Activated naive CD4-positive, alpha-beta T cell treated with anti-CD3 and anti-CD28 coated beads, Interleukin-2, amount 50 U/mL, for 72 hours (primary cell): ENCODE results near the gene UBE2M. TPM values are rescaled to one million over a fixed set of nuclear protein-coding genes. Genes with fewer than 3 reads are reported as not detected.

Experiments
- ATAC-seq, 2 donors: fragments of 150-1000 bp; cut with Tn5 transposase; 2 replicates each; pipeline ENCODE4 v1.10.0; 2021; ENCODE audit warnings: mild to moderate bottlenecking in 2 of 2, moderate library complexity in 2 of 2
- DNase-seq, 2 donors: peaks; one replicate each; pipeline ENCODE4 v3.0.0; 2021 to 2022; ENCODE audit warnings: low spot score in 2 of 2
- H3K27ac Mint-ChIP-seq, 2 donors: one replicate each; pipeline ENCODE4 v1.8.0; 2022; ENCODE audit warnings: mild to moderate bottlenecking in 2 of 2, mixed read lengths in 2 of 2
- H3K36me3 Mint-ChIP-seq, 2 donors: one replicate each; pipeline ENCODE4 v1.8.0; 2022; ENCODE audit warnings: mixed read lengths in 2 of 2
- H3K9me3 Mint-ChIP-seq, 2 donors: one replicate each; pipeline ENCODE4 v1.8.0; 2022; ENCODE audit warnings: mixed read lengths in 2 of 2
- total RNA-seq, 2 donors: library from RNA; stranded (reverse); gene quantifications; one replicate each; pipeline ENCODE4 v1.2.3, GENCODE V29; 2022

The UBE2M gene
- total RNA-seq, 2 donors from 2014 or later = 121 to 123 TPM

DNA sequence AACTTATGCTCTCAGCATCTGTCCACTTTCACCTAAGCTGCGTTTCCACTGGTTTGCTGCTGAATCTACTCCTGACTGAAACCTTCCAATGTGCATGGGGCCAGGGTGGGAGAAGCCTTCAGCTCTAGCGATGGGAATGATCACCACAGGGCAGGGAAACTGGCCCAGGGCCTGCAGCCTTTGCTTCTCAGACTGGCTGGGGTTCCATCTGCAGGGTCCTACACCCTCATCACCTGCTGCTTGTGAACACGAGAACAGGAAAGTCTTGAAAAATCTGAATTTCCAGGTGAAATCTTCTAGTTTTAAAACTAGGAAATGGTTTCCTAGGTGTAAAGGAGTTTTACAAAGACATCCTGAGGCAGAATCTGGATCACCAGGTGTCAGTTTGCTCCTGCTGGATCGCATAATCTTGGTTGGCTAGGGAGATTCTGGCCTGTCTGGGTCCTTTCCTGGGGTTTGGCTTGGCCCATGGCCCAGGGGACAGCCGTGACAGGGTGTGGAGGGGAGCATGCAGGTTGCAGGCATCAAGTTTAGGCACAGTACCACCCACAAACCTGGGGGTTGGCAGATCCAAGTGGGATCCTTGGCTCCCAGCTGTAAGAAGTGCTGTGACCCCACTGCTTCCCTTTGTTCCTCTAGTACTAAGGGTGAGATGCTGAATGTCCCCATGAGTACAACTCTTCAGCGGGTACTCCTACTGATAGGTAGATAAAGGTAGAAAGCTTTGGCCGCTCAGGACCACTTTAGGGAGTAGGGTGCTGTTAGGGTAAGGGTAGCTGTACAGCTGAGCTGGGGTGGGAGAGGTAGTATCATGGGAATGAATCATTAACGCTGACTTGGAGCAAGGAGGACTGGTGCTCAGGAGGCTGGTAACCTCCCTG lies 1.8 kb upstream of the UBE2M start:
- H3K9me3 Mint-ChIP-seq = no peaks in the 10 kb centered on the region
- peak overlapping the region; percentile 98 to 100 for H3K27ac Mint-ChIP-seq
- peaks cover 39 to 50% of the 10 kb centered on the region in 2 donors for H3K36me3 Mint-ChIP-seq
- ATAC-seq (no peak), DNase-seq (no peak)

DNA sequence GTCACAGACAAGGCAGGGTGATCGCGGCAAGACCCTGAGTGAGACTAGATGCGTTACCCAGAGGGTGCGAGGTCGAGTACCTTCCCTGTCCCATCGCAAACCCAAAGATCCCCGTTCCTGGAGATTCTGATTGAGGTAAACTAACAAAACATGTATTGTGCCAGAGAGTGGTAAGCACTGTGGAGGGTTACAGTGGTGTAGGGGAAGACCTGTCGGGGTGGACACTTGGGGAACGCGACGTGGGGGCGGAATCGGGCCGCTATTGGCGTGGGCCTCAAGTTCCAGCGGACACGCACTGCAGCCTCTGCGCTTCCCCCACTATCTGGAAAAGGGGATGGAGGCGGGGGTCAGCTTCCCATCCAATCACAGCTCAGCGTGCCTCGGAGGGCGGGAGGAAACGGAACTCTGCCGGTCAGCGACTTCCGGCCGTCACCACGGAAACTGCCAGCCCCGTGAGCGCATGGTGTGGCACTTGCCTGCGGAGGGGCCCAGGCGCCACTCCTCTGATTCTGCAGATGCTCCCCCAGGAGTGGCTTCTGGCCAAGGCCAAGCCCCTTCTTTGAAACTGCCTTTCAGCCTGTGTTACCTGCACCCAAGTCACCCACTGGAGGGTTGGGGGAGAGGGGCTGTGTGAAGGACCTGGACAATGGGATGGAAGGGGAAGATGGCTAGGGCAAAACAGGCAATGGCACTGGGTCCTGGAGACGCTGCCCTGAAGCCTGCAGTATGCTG lies 1.0 kb upstream of the UBE2M start:
- Mint-ChIP-seq H3K9me3 (no peaks in the 10 kb centered on the region), H3K27ac (peak overlapping the region; percentile 98 to 100), H3K36me3 (peaks cover 45 to 57% of the 10 kb centered on the region in 2 donors)
- ATAC-seq (peak; percentile 47 to 51), DNase-seq (peak; percentile 79 to 89)

DNA sequence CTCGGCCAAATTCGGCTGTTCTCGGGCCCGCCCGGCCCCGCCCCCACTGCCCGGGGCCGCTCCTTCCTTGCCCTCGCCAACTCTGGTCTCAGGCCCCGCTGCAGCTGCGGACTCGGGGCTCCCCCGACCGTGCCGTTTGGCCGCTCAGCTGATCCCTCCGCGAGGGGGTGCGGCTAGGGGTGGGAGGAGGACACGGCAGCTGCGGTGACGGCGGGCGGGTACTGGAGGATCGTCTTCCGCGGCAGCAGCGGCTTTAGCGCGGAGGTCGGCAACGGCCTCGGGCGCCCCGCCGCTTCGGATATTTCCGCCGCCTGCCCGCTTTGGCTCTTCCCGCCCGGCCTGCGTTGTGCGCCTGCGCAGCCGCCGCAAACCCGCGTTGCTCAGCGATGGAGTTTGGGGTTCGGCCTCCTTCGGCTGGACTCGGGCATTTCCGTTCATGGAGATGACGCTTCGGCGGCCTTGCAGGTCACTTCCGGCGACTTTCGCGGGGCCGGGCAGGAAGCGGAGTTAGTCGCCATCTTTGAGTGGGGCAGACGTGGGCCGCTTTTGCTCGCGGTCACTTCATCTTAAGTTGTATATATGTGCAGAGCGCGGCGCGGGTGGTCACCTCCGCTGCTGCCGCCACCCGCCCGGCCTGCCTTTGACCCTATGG lies 338 bp upstream of the UBE2M start:
- peaks cover 49 to 64% of the 10 kb centered on the region in 2 donors for H3K36me3 Mint-ChIP-seq
- peak overlapping the region; percentile 98 to 100 for H3K27ac Mint-ChIP-seq
- DNase-seq (peak; percentile 99 to 100), ATAC-seq (peak; percentile 64 to 67)
- H3K9me3 Mint-ChIP-seq = no peaks in the 10 kb centered on the region

DNA sequence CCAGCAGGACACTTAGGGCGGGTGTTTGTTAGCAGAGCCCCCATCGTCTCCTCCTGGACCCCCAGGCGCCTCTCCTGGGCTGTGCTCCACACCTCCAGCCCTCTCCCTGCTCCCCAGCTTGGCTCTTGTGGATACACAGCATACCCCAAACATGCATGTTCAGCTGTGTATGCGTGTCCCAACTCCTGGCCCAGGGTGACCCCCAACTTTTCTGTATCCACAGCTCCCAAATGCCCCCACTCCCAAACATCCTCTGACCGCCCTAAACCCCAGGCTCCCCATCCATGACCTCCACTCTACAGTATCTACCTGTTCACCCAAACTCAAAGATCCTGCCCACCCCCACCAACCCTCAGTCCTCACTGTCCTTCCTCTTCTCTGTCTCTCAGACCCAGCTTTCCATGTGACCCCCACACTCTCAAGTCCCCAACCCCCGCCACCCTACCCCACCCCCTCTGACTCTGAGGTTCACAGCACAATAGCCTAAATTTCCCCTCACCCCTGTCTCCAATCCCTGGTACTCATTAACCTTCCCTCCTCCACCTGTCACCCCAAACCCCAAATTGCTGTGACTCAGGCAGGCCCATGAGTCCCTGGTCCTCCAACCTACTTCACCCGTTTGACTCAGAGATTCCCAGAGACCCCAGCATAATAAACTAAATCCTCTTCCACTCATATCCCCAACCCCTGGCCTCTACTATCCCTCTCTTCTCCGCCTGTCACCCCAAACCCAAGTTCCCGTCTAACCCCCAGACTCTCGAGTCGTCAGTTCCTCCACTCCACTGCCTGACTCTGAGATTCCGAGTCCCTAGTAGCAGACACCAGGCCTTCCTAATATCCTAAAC lies 968 bp downstream of the UBE2M start:
- Mint-ChIP-seq H3K36me3 (peaks cover 52 to 68% of the 10 kb centered on the region in 2 donors), H3K9me3 (no peaks in the 10 kb centered on the region), H3K27ac (peak overlapping the region; percentile 98 to 99)
- ATAC-seq = no peak
- peak in 1 of 2 donors; percentile 57 for DNase-seq

DNA sequence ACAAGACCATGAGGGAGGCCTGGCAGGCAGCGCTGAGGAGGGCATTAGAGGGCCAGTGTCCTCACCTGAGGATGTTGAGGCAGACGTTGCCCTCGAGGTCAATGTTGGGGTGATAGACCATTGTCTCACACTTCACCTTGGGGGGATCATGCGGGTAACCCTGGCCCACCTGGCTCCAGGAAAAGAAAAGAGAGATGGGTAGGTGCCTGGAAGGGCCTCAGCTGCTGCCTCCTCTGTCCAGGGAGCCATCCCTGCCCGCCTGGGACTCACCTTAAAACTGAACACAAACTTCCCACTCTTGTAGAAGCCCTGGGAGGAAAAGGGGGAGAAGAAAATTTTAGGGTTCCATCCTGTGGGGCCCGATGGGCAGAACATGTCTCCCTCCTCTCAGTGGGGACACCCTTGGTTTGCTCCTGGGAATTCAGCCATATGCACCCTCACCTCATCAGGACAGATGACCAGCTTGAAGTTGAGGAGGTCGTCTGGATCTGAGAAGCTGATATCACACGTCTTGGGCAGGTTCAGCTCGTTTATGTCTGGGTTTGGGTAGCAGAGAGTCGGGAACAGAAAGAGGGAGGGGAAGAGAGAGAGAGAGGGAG lies 1.7 kb downstream of the UBE2M start:
- H3K27ac Mint-ChIP-seq = peak overlapping the region; percentile 98 to 99
- H3K36me3 Mint-ChIP-seq = peaks cover 57 to 61% of the 10 kb centered on the region in 2 donors
- ATAC-seq (no peak), DNase-seq (peak in 1 of 2 donors; percentile 54)
- no peaks in the 10 kb centered on the region for H3K9me3 Mint-ChIP-seq

DNA sequence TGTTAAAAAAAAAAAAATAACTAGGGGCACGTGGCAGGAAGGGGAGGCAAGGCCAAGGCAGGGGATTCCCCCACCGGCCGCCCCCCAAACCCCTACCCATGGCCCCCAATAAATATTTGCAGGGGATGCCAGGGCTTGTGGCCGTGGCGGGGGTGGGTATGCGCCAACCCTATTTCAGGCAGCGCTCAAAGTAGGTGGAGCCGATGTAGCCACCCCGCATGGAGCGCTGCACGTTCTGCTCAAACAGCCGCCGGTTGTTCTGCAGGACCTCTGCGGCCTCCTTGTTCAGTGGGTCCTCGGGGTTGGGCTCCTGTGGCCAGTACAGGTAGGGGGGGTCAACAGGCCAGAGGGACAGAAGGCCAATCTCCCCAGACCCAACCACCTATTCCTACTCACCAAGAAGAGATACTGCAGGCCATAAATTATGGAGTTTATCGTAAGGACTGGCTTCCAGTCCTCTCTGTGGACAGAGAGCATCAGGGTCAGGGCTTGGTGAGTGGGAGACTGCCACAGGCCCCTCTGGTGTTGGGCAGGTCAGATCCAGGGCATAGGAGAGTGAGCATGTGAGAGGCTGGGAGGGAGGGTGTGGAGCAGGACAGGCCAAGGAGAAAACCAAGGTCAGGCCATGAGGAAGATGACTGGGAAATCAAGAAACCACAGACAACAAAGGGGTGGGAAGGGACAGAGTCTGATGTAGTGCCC lies 2.3 kb downstream of the UBE2M start:
- H3K36me3 Mint-ChIP-seq = peaks cover 54 to 57% of the 10 kb centered on the region in 2 donors
- no peak for ATAC-seq
- DNase-seq = peak in 1 of 2 donors; percentile 54
- H3K9me3 Mint-ChIP-seq = no peaks in the 10 kb centered on the region
- peak overlapping the region; percentile 98 to 99 for H3K27ac Mint-ChIP-seq

DNA sequence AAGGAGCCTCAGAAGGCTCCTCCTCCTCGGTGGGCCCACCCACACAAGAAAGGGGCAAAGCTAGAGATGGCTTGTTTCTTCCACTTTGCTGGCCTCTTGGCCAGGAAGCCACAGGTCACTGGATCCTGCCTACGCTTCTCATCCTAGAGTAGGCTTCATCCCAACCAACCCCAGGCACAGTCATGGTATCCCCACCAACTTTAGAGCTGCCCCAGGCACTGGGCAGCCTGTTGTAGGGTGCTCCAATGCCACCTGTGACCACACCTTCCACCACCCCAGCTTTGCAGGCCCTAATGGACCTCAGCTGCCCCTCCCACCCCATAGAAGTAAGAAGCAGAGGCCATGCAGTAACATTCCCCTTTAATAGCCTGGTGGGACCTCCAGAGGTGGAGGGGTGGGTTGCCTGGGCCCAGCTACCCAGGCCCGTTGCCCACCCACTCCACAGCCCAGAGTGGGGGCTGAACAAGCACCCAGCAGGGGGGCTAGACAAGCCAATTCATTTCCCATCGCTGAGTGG lies 3.0 kb downstream of the UBE2M start:
- Mint-ChIP-seq H3K9me3 (no peaks in the 10 kb centered on the region), H3K36me3 (peaks cover 53 to 59% of the 10 kb centered on the region in 2 donors), H3K27ac (peak overlapping the region; percentile 98 to 100)
- ATAC-seq (no peak), DNase-seq (no peak)

DNA sequence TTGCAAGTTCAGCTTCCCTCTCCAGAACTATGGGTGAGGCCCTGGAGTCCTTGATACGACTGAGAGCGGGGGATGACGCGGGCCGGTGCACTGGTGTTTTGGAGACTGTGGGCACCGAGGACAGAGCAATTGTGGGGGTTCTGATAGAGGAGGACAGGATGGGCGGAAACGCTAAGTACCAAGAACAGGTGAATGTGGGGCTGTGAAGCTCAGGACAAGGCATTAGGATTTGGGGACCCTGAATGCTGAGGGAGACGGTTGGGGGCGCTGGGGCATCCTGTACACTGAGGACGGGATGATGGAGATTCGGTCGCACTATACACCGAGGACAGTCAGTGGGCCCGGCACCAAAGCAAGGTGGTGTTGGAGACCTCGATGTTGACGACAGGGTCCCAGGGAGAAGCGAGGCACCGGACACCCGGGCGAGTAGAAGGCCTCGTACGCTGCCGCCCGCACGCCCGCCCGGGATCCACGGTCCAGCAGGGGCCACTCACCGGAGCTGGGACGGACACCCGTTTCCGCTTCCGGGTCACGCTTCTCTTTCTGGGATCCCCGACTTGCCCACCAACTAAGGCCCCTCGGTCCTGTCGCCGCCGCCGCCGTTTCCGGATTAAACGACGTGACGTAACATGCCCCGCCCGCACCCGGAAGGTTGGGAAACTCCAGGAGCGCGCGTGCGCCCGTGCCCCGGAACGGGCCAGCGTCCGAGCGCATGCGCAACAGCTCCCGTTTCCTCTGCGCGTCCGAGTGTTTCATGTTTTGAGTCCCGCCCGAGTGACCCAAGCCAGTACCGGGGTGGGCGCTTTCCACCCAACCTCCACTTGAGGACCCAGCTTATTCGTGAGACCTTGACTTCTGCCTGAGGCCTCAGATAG lies 3.7 kb downstream of the UBE2M start, which contains the start of gene CHMP2A:
TSS of gene CHMP2A (minus strand) at position 612 of the 875 bp plus-strand sequence. CDS start 893 bp downstream, outside the sequence.
- Mint-ChIP-seq H3K9me3 (no peaks in the 10 kb centered on the region), H3K36me3 (peaks cover 52 to 66% of the 10 kb centered on the region in 2 donors), H3K27ac (peak within 1 kb of the TSS; percentile 98 to 100)
- peak; percentile 99 for DNase-seq
- peak; percentile 48 to 54 for ATAC-seq

DNA sequence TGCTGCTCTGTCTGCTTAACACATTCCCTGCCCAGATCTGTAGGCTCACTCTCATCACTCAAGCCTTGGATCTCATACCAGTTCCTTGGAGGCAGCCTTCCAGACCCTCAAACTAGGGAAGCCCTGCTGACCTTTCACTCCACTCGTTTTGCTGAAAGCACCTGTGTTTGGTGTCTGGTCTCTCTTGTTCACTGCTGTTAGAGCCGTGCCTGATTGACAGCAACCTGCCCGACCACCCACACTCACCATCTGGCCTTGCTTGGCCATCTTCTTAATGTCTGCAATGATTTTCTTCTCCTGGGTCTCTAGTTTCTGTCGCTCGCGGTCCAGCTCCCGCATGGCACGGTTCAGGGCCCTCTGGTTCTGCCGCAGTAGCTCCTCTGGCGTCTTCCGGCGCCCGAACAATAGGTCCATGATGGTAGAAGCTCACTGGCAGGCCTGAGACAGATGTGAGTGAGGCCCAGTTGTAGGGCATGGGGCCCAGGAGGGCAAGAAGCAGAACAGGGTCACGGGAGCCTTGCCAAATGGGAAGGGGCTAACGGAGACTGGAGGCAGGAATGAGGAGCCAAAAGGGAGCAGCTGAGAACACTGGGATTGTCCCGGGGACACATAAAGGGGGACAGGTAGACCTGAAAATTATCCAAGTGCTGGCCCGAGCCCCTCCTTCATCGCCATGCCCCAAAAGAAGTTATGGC lies 4.5 kb downstream of the UBE2M start:
- DNase-seq = peak in 1 of 2 donors; percentile 62
- Mint-ChIP-seq H3K36me3 (peaks cover 45 to 62% of the 10 kb centered on the region in 2 donors), H3K9me3 (no peaks in the 10 kb centered on the region)

DNA sequence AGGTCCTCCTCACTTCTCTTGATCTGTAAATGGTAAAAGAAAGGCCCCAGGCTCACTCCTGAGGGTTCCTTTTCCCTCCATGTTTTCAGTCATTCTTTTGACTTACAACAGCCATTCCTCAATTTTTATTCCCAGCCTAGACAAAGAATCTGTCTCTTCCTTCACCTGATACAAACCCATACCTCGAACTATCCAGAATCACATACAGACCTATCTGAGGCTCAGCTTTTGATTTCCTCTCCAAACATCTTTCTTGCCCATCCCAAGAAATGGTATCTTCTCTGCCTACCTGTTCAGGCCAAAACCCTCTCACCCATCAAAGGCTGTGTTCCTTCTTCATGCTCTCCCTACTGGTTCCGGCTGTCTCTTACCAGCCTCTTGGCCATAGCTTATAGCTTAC lies 5.8 kb downstream of the UBE2M start:
- no peak for DNase-seq
- Mint-ChIP-seq H3K36me3 (peaks cover 46 to 64% of the 10 kb centered on the region in 2 donors), H3K9me3 (no peaks in the 10 kb centered on the region), H3K27ac (peak overlapping the region; percentile 84 to 98)
- ATAC-seq = no peak

More for the DNA sequence above, 4.5 kb downstream of the UBE2M start:
- ATAC-seq = no peak
- H3K27ac Mint-ChIP-seq = peak overlapping the region; percentile 98 to 100

DNA sequence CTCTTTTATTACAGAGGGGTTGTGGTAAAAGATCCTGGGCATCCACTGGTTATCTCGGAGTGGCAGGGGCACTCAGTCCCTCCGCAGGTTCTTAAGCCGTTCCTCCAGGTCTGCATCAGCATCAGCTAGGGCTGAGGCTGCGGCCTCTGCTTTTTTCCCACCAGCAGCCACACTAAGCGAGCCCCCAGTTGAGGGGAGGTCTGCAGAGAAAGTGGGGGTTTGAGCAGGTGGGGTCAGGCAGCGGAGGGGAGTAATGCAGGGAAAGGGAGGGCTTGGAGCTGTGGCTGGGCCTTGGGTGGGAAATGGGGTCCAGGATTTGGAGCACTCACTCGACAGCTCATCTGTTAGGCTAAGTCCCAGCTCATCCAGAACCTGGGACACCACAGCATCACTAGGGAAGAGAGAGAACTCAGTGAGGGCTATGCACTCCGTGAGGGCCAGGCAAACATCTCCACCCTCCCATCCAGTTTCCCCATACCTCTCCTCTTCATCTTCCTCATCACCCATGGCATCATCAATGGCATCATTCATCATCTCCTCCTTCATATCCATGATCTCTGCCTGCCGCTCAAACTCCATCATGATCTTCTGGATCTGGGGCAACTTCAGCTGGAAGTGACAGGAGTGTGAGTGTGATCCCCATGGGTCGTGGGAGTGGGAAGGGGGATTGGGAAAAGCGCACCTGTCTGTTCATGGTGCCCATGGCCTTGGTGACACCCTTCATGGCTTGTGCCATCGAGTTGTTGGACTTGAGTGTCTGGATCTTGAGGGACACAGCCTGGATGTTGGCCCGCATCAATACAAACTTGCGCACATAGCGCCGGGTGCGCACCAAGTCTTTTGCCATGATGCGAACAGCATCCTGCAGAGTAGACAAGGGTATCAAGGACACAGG lies 6.6 kb downstream of the UBE2M start:
- DNase-seq = no peak
- Mint-ChIP-seq H3K27ac (peak overlapping the region in 1 of 2 donors; percentile 98), H3K9me3 (no peaks in the 10 kb centered on the region), H3K36me3 (peaks cover 43 to 61% of the 10 kb centered on the region in 2 donors)
- no peak for ATAC-seq

DNA sequence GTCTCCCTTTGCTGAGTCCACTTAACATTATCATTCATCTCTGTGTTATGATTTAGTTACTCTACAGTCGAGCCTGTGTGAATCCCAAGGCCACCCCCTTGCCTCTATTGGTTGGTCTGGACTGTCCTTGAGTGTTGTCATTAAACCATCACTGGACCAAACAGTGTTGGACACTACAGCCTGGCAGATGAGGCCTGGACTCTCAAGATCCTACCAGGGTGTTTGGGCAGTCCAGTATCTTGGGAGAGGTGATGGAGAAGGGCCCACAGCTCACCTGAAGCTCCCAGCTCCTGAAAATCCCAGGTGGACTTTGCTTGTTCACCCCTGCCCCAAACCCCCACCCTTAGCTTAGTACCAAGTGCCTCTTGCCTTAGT lies 7.3 kb downstream of the UBE2M start:
- DNase-seq (no peak), ATAC-seq (no peak)
- peak overlapping the region; percentile 13 to 33 for H3K27ac Mint-ChIP-seq
- peaks cover 43 to 61% of the 10 kb centered on the region in 2 donors for H3K36me3 Mint-ChIP-seq
- no peaks in the 10 kb centered on the region for H3K9me3 Mint-ChIP-seq
